NCI-H526 treated with DMSO at 0.1 percent for 48 hours (cell line): ENCODE measurements around the gene PLA1A.

ENCODE experiments used
- DNase-seq: peaks from one replicate; lab custom pipeline; 2025; lab: John Stamatoyannopoulos, UW

The PLA1A gene

GRCh38 chr3:119636891-119637611, 39.4 kb downstream of the PLA1A start:
- no peak for DNase-seq

DNA sequence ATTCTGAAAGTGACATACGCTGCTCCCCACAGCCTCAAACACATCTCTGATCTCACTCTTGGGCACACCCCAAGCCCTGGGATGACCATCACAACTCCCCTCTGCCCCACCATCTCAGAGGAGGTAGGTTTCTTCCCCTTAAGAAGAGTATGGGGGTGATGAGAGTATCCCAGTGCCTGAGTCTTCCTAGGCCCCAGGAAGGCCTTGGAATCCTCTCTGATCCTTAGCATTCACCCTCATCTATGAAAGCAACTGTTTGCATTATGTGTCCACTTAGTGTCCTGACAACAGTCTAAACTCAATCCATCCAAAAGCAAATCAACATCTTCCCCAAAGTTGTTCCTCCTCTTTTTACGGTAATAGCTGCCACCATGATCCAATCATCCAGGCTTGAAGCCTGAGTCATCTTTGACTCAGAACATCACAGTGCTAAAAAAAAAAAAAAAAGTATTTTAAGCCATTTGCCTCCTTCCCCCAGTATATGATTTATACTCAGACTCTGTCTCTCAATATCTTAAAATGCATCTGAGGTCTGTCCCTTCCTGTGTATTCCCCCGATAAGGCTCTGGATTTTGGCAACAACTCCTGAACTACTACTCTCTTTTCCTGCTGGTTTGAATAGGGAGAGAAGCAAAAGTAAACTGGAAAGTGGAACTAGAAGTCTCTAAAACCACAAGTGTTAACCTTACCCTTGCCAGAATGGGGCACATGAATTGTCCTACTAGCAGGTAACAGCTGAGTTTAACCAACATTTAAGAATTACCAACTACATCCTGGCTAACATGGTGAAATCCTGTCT, 40.2 kb downstream of the PLA1A start:
- no peak for DNase-seq

DNA sequence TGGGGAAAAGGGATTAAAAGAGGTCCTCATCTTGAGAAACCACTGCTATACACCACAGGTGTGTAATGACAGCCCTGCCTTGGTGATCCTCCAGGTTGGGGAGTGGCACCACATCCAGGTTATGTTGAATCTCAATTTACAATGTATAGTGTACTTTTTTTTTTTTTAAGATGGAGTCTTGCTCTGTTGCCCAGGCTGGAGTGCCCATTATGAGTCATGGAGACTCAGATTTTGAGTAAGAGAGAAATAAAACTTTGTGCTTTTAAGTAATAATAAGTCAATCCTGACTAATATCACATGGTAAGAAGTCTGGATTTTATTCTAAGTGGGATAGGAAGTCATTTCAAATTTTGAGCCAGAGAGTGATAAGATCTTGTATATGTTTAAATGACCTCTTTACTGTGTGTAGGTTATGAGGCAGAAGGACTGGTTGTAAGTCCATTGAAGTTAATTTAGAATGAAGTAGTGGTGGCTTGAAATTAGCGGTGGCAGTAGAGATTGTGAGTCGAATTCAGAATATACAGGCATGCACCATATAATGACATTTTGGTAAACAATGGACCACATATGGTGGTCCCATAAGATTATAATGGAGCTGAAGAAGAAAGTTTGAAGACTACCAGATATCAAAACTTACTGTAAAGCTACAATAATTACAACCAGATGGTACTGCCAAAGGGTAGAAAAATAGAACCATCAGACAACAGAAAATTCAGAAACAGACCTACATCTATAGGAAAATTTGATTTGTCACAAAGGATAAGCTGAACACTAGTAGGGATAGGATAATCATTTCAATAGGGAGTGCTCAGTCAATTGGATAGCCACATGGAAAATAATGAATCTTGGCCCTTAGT, 42.0 kb downstream of the PLA1A start:
- DNase-seq: no peak

- DNase-seq: no peak
Observed at GRCh38 chr3:119641416-119641815, 43.7 kb downstream of the PLA1A start.

DNA sequence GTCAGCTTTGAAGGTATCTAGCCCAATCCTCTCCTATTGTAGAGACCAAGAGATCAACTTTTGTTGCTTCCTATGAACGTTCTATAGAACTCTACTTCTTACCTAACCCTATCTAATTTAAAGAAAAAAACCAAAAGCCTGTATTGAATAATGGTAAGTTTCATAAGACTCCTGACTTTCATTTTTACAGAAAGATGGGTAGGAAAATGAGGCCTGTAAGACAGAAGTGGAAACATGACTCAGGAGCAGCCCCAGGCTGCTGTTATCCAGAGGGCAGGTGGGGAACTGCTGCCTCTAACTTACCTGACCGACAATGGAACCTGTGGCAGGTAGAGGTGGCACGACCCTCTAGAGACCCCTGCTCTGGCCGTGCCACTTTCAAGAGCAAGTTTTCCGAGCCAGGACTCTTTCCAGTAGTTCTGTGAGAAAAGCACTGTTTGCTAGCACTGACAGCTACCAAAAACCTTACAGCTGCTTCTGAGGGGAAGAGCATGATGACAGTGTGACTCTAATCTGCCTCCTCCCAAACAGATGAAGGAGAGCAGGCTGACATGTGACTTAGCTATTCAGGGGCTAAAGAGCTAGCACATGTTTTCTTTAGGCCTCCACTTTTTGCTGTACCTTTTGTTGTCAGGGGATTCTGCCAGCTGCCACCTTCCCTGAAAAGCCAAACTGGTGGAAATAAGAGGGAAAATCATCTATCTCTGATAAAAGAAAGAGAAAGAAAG, 45.2 kb downstream of the PLA1A start:
- DNase-seq: no peak

DNA sequence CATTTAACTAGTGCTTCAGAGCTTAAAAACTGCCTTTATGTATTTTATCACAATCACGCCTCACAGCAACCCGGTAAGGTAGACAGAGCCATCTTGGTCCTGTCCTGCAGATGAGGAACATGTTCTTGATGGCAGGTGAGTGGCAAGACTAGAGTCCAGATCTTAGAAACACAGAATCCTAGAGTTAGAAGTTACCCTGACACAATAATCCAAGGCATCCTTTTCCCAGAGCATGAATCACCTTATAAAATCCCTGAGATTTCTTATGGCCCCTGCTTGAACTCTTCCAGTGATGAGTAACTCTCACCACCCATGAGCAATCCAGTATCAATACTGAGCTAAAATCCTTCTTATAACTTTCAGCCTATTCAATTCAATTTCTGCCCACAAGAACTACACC, 45.8 kb downstream of the PLA1A start:
- no peak for DNase-seq

DNA sequence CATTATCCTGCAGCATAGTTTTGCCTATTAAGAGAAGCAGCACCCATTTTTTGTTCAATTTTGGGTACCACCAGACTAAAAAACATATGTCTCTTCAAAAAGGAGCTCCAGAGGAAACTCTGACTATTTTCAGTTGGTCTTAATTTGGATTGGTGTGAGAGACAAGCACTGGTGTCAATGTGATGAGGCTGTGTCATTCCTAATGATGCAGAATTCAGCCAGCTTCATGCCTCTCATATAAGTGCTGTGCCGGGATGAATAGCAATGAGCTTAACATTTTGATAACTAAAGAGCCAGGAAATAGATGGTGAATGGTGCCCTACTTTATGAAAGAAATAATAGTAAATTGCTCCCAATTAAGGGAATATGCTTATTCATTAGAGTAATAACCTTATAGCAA, 46.8 kb downstream of the PLA1A start:
- no peak for DNase-seq

- DNase-seq: no peak
Observed at GRCh38 chr3:119645813-119646212, 48.1 kb downstream of the PLA1A start.

GRCh38 chr3:119647171-119647570, 49.5 kb downstream of the PLA1A start:
- DNase-seq: no peak

- DNase-seq: no peak
Observed at GRCh38 chr3:119647843-119648575, 50.3 kb downstream of the PLA1A start.

DNA sequence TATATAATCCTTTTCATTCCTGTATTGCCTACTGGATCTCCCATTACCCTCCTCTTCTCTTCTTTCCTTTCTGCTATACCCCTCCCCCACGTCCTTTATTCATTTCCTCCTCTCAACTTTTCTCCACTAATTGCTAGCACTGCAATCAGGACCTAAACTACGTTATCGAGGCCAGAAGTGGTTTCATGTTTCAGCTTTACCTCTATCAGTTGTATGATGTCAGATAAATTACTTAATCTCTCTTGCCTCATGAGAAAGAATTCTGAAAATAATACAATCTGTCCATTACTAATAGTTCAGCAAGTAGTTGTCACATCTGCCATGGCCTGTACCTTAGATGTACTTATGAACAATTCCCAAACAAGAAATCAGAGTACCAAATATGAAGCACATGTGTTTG, 52.1 kb downstream of the PLA1A start:
- no peak for DNase-seq

DNA sequence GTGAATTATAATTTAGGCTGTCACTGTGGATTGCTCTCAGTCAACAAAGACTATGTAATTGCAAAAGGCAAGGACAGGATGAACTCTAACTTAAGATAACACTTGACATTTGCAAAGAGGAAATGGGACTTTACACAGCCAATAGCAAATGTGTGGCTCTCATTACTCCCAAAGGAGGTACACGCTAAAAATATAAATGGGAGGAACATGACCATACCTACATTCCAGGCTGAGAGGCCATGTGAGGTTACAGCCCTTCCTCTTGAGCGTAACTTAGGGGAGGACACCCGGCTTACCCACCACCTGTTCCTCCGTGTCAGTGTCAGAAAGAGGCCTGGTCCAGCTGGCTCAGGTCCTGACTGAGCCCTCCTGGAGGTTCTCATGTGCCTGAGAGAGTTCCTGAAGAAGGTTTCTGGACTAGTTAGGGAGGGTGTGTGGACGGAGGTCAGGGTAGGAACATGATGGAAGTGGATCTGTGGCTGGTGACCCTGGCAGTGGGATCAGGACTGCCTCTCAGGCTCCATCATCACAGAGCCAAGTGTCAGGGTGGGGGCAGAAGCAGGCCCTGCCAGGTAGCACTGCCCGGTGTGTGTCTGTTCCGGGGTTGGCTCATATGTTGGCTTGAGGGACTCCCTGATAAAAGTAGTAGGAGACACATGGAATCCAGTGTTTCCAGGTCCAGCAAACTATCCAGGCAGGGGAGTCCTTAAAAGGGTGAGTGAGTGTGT, 54.8 kb downstream of the PLA1A start:
- DNase-seq: no peak

DNA sequence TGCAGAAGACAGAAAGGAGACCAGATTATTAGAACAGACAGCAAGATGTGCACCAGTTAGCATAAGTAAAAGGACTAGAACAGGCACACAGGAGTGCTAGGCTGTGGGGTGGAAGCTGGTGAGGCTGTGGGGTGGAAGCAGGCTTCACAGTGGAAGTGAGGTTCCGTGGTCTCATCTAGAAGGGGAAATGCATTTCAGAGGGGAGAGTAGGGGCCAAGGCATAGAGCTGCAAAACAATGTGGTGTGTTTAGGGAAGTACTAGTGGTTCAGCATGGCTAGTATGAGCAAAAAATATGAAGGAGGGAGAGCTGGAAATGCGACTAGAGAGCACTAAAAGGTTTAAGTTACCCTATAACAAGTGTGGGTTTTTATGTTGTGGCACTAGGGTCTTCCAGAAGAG, 56.2 kb downstream of the PLA1A start:
- no peak for DNase-seq

- DNase-seq: no peak
Observed at GRCh38 chr3:119657887-119658702, 60.4 kb downstream of the PLA1A start.

DNA sequence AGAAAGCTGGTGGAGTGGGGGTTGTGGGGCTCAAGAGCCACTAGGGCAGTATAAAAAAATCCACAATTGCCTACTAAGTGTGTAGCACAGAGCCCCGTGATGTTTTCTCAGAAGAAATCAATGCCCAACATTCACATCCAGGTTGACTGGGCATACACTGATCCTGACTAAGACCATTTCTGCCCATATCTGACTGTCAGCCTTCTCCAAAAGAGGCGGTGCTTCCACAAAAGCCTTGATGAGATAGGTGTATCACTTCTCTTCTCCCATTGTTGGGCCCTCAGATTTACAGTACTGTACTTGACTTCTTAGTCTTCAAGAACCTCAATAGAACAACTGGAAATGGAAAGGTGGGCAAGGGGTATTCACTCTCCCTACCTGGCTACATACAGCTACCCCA, 61.3 kb downstream of the PLA1A start:
- no peak for DNase-seq

- DNase-seq: no peak
Observed at GRCh38 chr3:119659606-119660291, 62.1 kb downstream of the PLA1A start.

DNA sequence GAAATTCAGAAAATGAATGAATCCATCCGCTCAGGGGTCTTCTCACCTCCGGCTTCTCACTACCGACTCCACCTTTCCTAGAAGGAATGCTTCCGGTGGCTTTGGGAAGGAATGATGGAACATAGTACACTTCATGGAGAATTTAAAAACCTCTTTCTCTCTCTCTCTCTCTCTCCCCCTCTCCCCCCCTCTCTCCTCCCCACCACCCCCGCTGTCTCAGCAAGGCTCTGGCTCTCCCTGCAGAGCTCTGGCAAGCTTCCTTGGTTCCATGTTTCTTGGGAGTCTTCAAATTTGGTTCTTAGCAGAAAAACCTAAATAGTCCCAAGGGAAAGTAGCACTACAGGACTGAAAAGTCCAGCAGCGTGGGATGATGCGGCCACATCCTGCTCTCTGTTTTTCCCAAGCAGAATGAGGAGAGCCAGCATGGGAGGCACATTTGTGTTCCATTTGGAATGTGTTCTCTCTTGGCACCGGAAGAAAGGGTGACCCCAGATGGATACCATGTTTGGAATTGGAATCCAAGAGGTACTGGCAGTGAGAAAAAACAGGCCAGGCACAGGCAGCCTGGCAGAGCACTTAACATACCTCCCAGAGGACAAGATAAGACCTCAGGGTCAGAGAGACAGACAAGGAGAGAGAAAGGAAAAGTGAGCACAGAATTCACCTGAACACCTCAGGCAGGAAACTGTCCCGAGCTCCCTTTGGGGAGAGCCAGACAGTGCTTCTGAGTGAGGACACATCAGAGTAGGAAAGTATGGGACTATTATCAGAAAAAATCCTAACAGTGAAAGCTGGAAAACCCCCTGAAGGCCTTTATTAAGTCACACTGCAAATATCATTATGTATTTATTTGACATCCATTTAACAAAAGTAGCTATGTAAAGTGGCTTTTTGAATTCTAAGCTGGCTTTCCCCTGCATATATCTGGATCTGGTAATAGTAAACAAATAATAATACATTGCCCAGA, 63.1 kb downstream of the PLA1A start, which contains the start of gene POPDC2:
Gene POPDC2 (minus strand): TSS at position 116 of the 967 bp plus-strand sequence. CDS start 166 bp downstream, outside the sequence.
- DNase-seq: no peak
